HG02870 (cell line): Measurements from ENCODE around the gene MYBBP1A.

Source experiments
- ATAC-seq: cut with Tn5 transposase; IDR thresholded peaks from one replicate; pipeline ENCODE4 v1.9.1; 2021; ENCODE audit warnings: mild to moderate bottlenecking, moderate library complexity; ENCODE audit not compliant: unreplicated experiment

MYBBP1A gene

DNA sequence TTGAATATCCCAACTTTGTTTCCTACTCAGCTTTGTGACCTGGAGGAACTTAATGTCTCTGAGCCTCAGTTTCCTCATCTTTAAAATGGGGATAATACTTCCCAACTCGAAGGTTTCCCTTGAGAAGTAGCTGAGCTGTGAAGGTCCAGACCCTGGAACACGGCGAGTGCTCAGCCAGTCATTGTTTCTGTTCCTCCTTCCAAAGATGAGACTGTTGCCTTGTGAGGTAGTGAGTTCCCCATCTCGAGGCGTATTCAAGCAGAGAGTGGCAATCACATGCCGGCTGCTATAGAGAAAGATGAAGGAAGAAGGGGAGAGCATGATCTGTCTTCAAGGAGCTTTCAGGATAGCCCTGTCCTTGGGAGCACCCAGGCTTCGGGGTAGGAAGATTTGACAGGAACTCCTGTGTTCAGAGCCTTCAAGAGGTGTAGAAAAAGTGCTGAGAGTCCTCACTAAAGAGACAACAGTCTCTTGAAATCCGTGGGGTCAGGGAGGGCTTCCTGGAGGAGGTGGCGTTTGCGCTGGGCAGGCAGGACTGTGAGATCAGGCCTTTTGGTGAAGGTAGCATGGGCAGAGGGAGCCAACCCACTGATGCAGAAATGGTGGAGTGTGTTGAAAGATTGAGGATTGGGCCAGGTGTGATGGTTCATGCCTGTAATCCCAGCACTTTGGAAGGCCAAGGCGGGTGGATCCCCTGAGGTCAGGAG is 29.3 kb downstream of the MYBBP1A start:
- ATAC-seq: no peak

DNA sequence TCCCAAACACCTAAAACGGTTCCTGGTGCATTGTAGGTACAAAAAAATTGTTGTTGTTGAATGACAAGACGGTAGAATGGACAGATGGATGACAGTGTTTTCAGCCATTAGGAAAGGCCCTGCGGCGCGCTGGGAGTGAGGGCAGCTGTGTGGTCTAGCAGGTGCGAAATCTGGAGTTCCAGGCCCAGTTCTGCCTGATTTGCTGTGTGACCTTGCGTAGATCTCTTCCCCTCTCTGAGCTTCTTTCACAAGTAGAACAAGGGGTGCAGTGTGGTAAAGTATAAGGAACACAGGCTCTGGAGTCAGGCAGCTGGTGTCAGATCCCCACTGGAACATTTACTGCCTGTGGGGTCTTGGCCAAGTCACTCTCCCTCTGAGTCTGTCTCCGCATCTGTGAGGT is 31.2 kb downstream of the MYBBP1A start:
- ATAC-seq: no peak

DNA sequence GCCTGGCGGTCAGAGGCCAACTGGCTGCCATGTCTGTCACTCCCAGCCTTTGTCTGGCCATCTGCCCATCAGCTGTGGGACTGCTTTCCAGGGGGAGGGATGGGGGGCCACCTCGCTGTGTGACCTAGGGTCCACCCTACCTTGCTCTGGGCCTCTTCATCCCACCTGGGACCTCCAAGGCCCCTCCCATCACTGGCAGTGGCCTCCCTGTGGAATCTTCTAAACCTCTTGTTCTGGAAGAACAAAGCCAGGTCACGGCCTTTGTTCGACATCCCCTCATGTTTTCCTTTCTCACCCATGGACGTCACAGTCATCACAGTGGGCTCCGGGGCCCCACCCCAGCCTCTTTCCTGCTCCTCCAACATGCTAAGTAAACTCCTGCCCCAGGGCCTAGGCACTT is 32.5 kb downstream of the MYBBP1A start:
- no peak for ATAC-seq

DNA sequence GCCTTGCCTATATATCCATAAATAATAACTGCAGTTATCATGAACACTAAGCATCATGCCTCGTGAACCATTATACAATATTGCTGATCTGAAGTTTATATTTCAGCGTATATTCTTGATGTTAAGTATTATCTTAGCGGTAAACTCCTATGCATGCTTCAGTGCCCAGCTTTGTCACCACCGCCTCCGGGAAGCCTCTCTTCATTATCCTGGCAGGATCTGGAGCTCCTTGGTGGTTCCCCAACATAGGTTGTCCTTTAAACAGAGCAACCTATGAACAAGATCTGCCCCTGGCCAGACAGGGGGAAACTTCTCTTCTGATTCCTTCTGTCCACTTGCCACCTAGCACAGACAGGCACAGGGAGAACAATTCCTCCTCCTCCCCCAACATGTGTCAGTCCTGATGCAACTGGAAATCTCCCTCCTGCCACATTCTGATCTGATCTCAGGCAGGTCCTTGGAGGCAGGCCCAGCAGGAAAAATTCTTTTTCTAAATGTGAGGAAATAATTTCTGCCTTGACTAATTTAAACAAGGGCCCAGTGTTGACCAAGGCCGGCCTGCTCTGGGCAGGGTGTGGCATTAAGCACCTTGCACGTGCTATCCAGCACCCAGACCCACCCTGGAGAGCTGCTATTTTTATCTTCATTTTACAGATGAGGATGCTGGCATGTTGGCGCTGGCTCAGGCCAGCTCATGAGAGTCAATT is 34.1 kb downstream of the MYBBP1A start:
- ATAC-seq: no peak

DNA sequence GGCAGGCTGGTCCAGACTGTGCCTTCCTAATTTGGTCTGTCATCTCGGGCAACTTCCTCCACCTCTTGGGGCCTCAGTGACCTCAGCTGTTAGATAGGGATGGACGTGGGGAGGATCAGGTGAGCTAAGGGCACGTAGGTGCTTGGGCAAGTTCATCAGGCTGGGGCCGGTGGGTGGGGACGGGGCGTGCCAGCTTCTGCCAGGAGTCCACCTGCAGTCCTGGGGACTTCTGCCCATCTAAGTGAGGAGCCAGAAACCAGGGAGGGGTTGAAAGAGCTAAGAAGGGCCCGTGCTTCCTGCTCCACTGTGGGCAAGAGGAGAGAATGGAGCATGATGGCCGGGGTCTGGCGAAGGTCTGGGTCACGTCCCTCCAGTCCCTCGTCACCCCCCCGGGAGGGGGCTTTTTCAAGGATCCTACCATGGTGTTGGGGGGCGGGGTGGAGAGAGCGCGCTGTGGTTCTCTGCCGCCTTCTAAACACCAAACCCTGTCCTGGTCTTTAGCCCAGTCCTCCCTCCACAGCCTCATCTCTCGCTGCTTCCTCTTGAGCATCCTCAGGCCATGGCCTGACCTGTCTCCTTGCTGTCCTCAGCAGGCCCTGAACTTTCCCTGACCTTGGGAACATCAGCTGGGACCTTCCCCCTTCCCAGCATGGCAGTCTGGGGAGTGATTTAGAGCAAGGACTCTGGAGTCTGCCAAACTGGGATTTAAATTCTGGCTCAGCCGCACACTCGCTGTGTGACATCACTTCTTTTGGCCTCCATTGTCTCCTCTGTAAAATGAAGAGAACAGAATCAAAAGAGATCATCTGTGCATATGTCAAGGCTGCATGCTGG is 34.9 kb downstream of the MYBBP1A start:
- ATAC-seq: no peak

DNA sequence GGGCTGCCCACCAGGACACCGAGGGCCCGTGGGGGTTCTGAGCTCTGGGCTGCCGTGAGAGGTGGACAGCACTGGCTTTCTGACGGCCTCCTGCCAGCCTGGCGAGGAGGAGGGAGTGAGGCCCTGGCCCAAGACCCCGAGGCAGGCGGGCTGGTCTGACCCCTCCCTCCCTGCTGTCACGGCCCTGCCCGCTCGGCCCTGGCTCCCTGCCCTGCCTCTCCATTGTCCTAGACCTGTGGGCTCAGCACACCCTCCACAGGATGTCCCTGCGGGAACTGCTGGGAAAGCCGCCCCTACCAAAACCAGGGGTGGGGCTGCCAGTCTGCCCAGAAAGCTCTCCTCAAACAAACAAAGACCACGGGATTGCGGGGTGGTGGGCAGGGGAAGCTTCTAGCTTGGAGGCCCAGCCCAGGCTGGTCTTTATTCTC is 35.8 kb downstream of the MYBBP1A start:
- no peak for ATAC-seq

DNA sequence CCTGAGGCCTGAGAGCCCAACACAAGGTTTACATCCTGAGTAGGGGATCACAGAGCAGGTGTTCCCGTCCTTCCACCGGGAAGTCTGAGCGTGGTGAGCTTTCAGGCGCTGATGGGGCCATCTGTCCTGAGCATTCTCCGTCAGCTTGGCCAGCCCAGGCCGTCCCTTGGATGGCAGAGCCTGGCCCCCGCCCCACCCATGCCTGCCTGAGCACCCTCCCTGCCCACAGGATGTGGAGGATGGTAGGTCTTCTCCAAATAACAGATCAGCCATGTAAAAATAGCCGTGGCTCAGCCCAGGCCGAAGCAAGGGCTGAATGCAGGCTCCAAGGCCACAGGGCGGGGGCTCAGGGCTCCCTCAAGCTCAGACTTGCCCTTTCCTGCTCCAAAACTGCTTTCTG is 36.3 kb downstream of the MYBBP1A start:
- ATAC-seq: no peak

DNA sequence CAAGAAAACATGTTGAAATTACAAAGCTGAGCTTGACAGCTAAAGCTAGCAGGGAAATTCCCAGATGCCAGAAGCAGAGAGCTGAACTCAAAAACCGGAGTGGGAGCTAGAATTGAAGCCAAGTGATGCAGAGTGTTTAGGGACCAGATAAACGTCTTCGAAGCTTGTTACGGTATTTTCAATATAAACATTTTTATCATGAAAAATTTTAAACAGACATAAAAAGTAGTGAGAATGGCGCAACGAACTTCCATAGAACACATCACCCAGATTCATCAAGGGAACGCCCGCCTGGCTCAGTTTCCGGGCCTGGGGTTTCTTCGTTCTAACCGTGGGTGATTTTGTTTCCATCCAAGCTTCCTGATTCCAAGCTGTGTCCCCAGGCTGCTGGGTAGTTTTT is 38.4 kb downstream of the MYBBP1A start:
- no peak for ATAC-seq

DNA sequence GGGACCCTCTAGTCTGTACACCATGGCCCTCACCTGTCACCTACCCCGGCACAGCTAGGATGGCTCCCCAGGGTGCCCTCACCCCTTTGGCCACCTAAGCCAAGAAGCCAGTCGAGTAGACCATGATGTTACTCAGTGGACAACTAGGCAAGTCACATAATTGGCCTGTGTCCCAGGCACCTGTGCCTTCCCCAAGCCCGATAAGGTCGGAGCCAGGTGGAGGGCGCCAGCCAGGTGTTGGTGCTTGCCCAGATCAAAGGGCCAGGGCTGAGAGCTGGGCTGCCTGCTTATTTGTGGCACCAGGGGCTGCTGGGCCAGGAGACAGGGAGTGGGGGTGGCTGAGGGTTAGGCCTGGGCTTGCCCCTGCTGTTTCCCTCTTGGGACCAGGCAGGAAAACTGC is 39.7 kb downstream of the MYBBP1A start:
- no peak for ATAC-seq

DNA sequence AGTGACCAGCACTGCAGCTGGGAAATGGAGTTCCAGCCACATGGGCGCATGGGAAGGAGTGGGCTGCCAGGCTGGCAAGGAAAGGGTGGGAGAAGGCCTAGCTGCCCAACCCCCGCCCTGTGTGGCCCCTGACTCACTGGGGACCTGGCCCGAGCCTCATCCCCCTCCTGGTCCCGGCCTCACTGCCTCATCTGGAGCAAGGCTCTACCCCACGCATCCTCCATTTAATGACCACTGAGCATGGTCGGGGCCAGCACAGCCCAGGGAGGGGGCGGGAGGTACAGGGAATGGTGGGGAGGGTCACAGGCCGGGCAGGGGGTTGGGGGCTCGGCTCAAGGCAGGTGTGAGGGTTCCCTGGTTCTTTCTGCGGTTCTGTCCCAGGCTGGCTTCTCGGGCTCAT is 40.4 kb downstream of the MYBBP1A start:
- ATAC-seq: no peak

DNA sequence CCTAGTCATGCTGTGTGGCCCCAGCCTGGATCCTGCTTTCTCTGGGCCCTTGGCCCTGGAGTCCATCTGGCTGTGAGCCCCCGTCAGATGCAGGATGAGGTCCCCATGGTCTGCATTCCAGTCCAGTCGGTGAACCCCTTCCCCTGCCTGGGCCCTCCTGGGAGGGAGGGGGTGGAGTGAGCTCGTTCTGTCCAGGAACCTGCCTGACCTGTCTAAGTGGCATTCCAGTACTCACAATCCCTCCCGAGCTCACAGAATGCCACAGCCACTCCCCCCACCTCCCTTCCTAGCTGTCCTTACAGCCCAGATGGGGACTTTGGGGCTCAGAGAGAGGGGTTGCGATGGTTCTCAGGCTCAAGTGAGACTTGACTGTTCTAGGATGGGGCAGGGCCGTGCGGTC is 41.0 kb downstream of the MYBBP1A start:
- ATAC-seq: no peak

DNA sequence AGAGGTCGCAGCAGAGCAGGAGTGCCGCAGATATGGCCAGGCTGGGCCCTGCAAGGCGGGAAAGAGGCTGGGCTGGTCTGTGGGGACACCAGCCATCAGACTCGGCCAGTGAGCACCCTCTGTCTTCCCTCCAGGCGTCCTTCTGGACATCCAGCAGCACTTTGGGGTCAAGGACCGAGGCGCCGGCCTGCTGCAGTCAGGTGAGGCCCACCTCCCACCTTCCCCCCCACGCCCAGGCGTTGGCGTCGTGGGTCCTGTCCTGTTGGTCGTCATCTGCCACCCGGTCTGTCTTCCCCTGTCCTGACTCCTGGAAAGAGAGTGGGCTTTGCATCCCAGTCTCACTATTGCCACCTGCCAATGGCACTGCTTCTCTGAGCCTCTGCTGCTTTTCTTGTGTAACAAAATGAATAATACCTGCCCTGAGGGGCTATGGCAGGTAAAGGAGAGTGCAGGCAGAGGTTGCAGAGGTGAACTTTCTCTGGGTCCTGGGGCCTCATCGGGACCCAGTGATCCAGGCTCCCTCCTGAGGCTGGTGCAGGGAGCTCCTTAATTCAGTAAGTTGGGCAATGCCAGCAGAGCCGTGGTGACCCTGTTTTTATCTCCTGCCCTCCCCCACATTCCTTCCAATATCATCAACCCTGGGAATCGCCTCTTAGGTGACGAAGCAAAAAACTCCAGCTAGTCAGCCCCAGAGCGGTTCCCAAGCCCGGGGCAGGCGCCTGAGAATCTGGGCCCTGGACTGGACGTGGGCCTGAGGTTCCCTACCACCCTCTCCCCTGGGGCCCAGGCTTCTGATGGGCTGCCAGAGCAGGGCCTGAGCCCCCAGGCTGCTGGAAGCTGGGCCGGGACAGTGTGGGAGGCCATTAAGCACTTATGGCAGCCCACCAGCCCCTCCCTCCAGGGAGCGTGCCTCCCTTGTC is 41.8 kb downstream of the MYBBP1A start:
- ATAC-seq: no peak

DNA sequence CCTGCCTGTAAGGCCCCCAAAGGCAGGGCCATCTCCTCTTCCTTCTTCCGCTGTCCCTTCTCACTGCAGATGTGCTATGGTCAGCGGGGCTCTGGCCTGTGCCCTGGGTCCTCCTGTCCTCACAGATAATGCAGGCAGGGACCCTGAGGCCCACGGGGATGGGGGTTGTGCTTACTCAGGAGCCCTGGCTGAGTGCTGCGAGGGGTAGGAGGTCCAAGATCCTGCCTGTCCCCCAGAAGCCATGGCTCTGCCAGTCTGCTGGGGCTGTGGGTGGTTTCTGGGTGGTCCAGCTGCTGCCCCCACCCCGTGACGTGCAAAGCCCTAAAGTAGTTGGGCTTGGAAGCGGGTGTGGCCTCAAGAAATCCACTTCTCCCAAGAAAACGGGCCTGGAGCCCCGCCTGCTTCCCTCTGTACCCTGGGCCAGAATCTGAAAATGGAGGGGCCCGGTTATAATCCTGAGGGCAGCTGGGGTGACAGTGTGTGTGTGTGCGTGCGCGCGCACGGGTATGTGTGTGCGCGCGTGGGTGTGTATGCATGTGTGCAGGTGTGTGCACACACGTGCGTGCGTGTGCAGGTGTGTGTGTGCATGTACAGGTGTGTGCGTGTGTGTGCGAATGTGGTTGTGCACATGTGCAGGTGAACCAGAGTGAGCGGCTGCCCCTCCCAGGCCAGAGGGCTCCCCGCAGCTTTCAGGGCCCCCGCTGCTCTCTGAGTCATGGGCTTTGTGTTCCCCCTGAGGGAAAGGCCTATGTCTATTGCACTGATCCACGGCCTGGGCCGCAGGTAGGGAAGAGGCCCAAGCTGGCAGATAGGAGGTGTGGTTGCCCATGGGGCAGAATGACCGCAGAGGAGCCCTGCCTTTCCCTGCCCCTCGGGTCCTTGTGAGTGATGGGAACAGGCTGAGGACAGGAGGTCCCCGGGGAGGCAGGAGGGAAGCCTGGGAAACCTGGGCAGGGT is 42.8 kb downstream of the MYBBP1A start:
- ATAC-seq: no peak

DNA sequence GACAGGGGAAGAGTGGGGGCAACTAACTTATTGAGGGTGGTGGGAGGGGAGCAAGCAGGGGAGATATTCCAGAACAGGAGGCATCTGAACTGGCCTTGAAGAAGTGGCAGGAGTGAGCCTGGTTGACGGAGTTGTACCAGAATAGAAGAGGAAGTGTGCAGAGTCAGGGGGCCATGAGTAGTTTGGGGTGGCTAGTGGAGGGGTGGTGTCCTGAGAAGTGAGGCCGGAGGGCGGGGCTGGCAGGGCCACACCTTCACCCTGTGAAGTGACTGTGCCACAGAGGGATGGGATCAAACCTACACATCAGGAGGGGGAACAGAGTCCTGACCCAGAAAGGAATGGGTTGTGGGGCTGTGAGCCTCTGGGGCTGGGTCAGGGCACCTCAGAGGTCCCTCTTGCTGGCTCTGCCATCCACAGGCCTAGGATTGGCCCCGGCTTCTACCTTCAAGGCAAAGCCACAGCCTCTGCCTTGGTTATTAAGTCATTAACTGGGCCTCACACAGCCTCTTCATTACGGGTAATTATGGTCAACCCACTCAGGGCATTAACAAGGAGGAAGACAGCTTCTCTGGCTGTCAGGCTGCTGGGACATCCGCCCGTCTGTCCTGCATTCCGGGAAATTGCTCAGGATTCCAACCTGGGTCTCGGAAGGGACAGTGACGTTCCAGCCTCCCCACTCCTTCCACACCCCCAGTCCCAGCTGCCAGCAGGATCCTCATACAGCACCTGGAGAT is 43.8 kb downstream of the MYBBP1A start:
- ATAC-seq: no peak

DNA sequence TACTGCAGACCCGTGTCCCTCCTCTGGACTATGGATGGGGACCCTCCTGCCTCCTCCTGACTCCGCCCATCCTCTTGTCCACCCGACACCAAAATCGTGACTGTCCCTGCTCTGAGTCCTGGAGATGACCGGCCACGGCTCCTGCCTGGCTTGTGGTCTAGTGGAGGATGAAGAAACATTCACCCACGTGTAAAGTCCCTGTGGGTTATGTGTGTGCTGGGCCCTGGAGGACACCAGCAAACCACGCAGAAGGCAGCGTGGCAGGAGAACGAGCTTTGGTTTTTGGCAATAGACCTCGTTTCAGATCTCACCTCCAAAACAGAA is 44.6 kb downstream of the MYBBP1A start:
- no peak for ATAC-seq

DNA sequence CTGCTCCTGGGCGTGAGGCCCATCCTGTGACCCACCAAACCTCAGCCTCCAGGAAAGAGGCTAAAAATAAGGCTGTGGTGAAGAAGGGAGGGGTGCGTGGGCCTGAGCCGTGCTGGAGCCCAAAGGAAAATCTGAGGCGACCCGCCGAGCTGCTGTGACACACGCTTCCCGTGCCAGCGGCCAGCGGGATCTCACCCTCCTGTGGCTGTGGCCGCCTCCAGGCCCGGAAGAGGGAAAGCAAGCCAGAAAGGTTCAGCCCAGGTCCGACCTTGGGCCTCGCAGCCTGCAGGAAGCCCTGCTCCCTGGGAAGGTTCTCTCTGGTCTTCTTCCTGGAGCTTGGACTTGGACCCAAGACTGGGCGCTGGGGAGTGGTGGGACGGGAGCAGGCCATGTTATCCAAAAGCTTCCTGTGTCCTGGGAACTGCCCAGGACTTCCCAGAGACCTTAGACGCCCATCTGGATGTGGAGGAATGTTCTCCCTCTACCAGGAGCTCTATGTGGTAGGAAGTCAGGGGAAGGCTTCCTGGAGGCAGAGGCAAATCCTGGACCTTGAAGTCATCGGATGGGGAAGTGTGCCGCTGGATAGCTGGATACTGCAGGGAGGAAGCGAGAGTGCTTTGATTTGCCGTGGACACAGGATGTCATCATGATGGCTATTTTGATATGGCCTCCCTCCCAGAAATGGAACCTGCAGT is 45.1 kb downstream of the MYBBP1A start:
- ATAC-seq: no peak

DNA sequence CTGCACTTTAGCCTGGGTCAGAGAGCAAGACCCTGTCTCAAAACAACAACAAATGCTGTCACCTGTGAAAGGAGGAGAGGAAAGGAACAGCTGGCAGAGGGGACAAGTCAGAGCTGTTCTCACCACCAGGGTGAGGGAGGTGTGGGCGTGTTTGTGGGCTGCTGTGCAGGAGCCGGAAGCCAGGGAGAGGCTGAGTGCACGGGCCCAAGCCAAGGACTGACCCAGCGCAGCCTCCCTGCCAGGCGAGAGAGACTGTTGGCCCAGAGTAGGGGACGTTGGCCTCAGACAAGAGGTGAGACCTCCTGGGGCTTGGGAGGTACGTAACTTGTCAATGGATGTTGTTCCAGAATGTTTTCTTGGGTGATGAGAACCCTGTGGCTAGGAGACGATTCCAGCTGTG is 45.8 kb downstream of the MYBBP1A start:
- no peak for ATAC-seq

DNA sequence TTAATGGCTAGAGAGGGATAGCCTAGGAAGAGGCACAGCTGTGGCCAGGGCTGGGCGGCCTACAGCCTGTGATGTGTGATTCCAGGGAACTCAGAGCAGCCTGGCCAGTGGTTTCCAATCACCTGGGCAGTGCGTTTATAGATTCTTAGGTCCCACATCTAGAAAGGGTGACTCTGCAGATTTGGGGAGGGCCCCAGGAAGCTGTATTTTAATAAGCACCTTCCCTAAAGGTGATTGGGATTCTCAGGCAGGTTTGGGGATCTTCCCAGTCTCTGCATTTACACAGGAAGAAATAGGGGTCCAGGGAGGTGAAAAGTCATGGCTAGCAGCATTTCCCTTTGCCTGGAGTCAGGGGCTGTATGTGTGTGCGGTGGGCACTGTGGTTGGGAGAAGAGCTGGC is 47.0 kb downstream of the MYBBP1A start:
- no peak for ATAC-seq
